IPS-NIHi7 (cell line): ENCODE measurements around the gene SUB1.
"Not testable (repeated sequence)": the region's sequence is repeated elsewhere in the genome, so short reads cannot be mapped to it uniquely, and the experiment has no call there.

Experiments
- DNase-seq: peaks from one replicate; pipeline ENCODE4 v3.0.0; 2012; ENCODE audit warnings: mixed read lengths; ENCODE audit errors: extremely low spot score

Gene SUB1

DNA sequence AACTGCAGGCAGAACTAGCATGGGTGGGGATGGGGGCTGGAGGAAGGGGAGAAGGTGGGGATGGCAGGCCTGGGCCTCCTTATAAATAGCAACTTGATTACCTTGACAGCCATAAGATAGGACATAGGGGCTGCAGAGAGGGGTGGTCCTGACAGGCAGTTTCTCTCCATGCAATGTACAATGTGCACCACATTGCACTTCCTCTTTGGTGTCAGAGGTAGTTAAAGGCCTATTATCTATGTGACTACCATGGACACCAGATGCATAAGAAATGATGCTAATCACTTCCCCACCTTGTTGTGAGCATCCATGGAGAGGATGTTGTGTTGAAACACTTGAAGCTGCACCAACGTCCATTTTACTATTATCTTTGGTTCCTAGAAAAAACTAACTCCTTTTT, 20.2 kb upstream of the SUB1 start:
- DNase-seq: no peak

DNA sequence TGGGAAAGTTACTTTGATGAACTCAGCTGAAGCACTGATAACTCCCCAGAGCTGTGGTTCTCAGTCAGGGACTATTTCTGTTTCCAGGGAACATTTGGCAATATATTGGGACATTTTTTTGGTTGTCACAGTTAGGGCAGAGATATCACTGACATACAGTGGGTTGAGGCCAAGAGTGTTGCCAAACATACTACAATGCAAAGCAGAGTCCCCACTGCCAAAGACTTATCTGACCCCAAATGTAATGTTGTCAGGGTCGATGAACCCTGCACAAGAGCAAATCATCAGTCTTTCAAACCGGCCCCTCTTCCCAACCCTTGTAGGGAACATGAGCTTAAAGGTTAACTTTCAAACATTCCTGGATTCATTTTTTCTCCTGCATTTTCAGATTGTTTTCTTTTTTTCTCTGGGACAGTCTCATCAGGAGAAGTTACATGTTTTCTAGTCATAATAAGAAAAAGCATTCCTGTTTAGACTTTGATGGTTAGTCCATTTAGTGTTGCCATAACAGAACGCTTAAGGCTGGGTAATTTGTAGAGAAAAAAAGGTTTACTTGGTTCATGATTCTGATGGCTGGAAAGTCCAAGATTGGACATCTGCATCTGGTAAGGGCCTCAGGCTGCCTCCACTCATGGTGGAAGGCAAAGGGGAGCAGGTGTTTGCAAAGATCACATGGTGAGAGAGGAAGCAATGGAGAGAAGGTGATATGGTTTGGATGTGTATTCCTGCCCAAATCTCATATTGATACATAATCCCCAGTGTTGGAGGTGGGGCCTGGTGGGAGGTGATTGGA, 18.8 kb upstream of the SUB1 start:
- DNase-seq: no peak

DNA sequence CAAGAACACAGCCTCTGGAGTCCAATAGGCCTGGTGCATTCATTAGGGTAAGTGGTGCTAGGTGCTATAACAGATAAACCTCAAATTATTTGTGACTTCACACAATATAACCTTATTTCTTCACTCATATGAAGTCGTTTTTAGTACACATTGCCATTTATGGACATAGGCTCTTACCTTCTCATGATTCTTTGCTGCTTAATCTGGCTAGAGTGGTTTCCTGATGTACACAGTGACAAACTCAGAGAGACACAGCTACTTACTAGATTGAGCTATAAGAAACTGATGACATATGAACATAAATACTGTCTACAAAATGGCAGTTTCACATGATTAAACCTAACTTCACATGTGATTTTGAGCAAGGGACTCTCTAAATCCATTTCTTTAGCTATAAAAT, 14.2 kb upstream of the SUB1 start:
- DNase-seq: no peak

DNA sequence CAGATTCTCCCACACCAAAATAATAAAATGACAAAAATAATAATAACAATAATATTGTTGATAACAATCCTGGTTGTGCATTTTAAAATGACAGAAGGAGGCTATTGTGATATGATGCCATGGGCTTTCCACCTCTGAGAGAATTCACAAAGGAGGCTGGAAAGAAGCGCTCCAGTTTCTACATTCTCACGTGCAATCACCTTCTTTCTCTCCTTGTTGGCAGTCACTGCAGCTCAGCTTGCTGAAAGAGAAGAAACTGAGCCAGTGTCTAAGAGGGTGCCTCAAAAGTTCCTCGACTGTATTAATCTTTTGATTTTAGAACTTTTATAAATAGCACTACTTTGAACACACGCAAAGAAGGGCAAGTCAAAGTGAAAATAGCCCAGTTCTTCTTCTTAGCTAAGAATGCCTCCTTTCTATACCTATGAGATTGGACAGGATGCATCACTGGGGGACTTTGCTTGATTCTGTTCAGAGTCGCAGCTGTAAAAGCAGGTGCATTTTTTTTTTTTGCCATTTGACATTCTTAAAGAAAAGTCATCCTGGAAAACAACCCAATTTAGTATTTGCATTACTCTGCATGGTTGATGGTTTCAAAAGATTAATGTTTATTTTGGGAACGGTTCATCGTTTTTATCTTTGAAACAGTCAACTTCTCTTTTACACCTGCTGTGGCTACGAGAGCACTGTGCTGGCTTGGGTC, 12.4 kb upstream of the SUB1 start:
- no peak for DNase-seq

DNA sequence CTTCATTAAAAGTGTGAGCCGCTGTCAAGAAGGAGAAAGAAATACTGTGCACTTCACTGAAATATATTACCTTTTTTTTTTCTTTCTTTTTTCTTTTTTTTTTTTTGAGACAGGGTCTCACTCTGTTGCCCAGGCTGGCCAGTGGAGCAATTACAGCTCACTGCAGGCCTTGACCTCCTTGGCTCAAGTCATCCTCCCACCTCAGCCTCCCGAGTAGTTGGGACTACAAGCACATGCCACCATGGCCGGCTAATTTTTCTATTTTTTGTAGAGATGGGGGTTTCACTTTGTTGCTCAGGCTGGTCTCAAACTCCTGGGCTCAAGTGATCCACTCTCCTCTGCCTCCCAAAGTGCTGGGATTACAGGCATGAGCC, 11.9 kb upstream of the SUB1 start:
- DNase-seq: not testable (repeated sequence)

DNA sequence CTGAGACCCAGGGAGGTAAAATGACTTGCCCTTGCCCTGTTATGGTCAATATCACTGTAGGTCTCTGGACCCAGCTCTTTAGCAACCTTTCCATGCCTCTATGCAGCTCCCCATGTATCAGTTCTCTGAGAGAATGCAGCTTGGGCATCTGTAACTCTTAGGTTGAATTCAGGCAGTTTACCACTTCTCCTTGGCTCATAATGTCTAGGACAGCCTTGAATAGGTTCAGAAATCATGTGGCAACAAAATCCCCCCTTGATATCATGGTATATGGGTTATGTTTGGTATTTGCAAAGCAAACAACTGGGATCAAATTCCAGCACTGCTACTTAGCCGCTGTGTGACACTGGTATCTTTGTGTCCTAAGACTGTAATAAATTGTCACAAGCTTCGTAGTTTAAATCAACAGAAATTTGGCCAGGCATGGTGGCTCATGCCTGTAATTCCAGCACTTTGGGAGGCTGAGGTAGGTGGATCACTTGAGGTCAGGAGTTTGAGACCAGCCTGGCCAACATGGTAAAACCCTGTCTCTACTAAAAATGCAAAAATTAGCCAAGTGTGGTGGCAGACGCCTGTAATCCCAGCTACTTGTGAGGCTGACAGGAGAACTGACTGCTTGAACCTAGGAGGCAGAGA, 10.7 kb upstream of the SUB1 start:
- no peak for DNase-seq

DNA sequence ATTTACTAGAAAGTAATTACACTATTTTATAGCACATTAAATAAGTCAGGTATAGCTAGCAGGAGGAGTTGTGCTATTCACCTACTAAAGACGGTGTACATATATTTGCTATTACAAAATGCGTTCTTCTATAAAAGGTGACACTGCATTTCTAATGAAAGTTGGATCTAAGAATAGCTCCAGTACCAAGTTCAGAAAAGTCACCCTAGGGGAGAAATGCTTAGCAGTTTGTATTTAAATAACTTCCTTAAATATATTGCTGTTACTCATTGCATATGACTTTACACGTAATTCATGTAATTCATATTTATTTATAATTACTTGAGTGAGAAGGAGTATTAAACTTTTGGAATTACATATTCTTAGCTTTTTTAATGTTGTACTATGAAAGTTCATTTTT, 7.0 kb upstream of the SUB1 start:
- no peak for DNase-seq

DNA sequence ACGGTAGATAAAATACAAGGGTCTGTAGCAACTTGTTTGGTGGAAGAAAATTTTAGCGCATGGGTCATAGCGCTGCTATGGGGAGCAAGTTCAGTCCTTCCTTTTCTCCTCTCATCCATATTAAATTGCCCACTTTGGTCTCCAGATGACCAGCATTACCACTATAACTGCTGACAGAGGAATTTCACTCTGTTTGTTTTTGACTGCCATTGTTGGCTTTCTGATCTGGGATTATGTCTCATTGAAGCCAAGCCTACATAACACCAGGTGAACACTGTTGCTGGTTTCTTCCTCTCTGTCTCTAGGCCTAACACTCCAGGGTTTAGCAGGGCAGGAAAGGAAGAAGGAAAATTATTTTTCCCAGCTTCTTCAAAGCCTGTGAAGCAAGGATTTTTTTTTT, 6.6 kb upstream of the SUB1 start:
- DNase-seq: no peak

DNA sequence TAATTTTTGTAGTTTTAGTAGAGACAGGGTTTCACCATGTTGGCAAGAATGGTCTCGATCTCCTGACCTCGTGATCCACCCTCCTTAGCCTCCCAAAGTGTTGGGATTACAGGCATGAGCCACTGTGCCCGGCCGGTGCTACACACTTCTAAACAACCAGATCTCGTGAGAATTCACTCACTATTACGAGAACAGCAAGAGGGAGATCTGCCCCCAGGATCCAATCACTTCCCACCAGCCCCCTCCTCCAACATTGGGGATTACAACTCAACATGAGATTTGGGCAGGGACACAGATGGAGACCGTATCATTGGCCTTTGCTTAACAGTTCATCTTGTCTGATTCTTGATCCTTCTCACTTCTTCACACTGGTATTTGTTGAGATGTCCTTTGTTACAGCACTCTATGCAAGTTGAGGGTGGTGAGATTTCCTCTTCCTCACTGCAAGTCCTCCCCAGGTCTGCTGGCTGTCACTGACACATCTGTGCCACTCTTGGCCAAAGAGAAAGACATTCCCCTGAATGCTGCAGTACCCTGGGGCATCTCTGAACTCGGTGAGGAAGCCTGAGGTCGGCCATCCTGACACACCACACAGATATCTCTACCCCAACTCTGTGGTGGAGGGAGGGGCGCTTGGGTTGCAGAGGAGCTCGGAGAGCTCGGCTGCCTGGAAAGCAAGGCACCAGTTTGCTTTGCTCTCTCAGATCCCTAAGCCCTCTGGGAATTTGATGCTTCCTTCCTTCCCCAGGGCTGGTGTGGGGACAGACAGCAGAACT, 4.2 kb upstream of the SUB1 start:
- DNase-seq: no peak

DNA sequence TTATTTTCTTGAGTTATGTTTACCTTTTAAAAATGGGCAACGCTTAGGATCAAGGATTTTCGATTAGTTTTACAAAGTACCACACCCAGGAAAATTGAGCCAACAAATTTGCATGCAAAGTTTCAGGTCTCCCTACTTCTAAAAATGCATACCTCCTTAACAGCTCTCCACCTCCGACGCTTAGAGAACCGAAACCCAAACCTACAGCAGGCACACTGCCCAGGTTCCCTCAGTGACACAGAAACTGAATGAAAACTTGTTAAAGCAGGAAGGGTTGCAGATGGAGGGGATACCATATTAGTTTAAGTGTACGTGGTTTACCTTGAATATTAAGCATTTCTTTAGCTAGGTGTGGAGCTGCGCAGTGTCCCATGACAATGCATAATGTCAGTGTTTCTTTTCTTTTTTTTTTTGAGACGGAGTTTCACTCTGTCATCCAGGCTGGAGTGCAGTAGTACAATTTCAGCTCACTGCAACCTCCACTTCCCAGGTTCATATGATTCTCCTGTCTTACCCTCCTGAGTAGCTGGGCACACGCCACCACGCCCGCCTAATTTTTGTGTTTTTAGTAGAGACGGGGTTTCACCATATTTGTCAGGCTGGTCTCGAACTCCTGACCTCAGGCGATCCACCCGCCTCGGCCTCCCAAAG, 1.6 kb upstream of the SUB1 start:
- no peak for DNase-seq

DNA sequence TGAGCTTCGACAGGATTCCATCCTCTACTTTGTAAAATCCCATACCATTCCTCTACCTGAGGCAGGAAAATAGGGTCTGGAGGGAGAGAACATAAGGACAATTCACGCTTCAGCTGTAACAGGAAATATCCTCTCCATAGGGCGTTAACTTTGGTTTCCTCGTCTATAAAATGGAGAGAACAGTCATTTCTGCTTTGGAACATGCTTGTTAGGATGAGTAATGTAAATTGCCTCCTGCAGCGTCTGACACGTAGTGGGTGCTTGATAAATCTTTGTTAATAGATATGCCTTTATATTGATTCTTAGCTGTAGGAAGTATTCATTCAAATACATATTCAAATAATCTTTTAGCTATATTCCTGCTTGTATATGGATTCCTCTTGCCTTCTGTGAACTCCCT, 711 bp upstream of the SUB1 start:
- no peak for DNase-seq

DNA sequence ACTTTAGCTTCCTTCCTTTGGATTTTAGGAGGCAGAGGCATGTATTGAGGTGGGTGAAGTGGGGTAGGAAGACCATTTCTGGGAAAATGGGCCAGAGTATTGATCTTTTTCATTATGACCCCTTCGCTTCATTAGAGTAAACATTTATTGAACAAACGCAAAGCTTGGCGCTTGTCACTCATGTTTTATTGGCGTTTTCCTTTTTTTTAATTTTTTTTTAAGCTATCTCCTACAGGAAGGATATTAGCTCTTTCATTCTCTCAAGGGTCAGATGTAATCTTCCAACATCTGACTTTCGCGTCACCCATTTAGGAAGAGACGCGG, 273 bp upstream of the SUB1 start:
- DNase-seq: no peak

DNA sequence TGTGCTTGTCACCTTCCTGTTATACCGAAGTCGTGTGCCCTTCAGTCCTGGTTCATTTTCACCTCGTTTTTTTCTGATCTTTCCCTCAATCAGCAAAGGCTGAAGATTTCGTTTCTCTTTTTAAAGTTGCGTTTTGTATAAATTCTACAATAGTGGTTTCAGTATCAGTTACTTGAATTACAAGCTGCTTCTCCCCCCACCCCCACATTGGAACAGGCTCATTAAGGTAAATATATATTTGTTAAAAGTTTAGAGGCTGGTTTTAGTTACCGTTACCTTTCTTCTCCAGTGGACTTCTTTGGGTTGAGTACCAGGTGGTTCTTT, 881 bp downstream of the SUB1 start:
- no peak for DNase-seq

DNA sequence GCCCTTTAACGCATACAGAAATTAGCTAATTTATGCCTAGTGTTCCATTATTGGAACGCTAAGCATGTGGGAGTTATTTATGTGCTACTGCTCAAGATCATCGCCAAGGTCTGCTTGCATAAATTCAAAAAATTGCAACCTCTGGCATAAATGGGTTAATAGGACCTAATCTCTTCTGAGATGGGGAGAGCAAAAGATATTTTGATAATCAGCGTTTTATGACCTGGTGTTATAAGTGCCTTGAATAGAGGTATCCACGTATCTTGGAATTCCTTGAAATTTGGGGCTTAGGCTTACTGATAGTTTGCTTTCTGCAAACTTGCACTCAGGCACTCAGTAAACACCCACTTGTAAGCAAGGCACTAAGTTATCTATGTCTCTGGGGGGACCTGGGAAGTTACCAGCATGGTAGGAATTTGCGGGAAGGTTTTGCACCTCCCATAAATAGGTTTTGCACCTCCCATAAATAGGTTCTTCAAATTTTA, 1.8 kb downstream of the SUB1 start:
- DNase-seq: no peak

DNA sequence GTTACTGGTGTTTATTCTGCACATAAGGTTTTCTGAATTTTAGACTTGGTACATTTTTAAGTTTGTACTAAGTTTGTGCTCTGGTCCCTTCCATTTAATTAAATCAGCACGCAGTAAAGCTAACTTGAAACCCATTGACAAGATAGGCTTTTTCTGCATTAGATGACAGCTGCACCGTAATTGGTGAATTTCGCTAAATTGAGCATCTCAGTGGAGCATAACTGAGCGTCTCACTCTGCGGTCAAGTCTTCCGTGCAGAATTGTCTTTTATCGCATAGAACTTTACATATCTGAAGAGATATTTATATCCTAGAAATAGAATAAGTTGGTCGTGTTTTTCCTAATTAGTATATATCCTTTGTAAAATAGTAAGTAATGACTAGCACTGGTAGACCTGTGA, 4.1 kb downstream of the SUB1 start:
- DNase-seq: no peak

DNA sequence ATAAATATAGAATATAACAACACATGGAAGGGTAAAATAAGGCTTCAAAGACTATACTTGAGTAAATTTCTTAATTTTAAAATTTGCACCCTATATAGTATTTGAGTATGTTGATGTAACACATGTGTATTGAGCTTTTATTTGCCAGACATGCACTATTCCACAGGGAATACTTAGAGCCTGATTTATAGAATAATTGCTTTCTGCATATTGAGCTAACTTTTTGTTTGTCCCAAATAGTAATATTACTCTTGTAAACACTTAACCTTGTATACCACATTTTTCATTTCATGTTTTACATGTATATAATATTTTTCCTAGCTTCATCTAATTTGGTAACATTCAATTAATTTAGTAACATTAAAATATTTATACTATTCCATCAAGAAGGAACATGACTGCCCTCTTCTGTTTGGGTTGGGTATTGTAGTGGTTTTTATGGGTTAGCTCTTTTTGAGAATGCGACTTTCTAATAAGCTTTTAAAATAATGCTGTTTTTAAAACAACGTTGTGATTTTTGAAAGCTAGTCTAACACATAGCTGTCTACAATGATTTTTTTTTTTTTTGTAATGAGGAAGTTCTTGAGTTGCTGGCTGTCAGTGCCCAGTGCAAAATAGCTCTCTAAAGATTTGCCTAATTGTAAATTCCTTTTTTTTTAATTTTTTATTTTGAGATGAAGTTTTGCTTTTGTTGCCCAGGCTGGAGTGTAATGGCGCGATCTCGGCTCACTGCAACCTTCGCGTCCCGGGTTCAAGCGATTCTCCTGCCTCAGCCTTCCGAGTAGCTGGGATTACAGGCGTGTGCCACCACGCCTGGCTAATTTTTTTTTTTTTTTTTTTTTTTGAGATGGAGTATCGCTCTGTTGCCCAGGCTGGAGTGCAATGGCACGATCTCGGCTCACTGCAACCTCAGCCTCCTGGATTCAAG, 4.8 kb downstream of the SUB1 start:
- peak; percentile 17 for DNase-seq

DNA sequence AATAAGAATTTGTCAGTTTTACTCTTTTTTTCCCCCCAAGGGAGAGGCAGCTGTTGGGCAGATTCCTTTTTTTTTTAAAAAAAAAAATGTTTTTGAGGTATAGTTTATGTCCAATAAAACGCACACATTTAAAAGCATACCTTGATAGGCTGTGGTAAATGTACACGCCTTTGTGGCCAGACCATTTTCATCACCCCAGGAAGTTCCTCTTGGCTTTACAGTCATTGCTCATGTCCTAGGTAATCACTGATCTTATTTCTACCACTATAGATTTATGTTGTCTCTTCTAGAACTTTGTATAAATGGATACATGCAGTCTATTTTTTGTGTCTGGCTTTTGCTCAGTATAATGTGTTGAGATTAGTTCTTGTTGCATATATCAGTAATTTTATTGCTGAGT, 9.8 kb downstream of the SUB1 start:
- no peak for DNase-seq

DNA sequence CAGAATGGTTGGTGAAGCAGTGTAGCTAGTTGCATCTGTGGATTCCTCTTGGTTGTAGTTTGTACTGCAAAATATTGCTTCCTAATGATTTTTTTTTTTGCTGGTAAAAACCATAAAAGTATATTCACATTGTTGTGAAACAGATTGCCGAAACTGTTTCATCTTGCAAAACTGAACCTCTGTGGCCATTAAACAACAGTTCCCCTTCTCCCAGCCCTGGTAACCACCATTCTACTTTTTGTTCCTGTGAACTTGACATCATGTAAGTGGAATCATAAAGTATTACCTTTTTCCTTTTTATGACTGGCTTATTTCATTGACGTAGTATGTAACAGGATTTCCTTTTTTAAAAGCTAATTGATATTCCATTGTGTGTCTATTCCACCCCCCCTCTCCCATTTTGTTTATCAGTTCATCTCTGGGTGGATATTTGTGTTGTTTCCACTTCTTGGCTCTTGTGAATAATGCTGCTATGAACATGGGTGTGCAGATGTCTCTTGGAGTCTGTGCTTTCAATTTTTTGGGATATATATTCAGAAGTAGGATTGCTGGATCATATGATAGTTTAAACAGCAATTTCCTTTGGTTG, 11.8 kb downstream of the SUB1 start:
- no peak for DNase-seq

DNA sequence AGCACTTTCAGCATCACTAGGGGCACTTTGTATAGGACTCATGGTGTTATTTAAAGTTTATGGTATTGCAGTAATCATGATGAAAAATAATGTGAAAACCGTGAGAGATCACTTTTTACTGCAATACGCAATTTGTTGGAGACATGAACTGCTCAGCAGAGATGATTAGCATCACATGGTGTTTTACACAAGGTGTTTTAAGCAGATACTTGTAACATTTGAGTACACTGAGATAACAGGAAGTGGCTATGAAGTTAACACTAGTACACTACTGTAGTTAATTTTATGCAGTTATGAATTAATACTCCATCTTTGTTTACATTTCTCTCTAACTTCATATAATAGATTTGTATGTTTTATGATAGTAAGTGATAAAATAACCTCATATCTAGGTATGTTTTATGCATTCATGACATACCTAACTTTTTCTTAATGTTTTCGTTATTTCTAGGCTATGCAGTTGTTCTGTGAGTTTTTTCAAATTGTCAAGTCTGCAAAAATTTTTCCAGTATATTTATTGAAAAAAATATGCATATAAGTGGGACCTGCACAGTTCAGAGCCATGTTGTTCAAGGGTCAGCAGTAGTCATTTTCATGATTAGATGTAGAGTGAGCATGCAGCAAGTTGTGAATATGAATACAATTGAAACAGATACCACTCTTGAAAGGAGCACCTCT, 13.0 kb downstream of the SUB1 start:
- no peak for DNase-seq

DNA sequence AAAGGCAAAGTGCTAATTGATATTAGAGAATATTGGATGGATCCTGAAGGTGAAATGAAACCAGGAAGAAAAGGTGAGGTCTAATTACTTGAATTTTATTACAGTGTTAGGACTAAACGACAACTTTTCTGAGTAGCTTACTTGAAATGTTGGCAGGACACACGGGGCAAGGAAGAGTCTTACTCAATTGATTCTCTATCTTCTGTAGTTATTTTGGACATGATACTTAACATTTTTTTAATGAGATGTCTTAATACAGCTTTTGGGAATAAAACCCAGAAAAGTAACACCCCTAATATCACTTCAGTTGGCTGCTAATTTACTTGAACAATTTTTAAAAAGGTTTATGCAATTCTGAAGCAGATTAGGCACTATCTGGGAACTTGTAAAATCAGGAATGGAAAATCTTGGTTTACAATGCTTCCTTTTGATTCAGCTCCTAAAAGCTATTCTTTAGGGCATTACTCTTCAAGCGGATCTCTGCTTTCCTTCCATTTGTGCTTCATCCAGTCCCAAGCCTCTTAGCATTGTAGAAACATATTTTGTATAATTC, 13.7 kb downstream of the SUB1 start:
- DNase-seq: no peak
